Measurements from ENCODE around the gene MOSPD3.

DNA sequence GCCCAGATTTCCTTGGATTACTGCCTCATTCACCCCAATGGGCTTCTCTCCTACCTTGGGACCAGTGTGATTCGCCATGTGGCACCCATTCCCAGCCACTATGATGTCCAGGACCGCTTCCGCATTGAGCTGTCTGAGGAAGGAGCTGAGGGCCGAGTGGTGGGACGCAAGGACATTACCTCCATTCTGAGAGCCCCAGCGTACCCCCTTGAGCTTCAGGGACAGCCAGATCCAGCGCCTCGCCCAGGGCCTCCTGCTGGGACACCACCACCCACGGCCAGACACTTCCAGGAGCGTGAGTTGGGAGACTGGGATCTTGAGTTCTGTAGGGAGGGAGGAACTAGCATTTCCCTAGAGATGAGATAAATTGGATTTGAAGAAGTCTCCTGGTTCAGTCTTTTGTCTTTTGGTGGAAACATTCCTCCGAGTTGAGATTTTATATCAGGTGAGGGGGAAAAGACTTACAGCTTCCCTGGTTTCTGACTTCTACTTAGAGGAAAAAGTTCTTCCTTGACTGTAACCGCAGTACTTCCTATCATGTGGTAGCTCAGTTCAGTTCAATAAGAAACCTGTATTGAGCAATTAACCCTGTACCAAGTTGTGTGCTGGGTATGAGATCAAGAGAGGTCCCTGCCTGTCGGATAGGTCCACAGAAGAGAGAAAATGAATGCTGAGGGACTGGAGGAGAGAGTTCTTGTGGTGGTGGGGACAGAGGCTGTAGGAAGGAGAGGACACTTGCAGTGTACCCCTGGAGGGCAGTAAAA is 1.3 kb downstream of the MOSPD3 start:
- TF ChIP-seq TAF1 (IDR thresholded peaks at IDR 0.05; ENCODE audit: low read depth, low read length) (no peak), POLR2AphosphoS5 (IDR thresholded peaks at IDR 0.05; ENCODE audit: low read depth, low read length) (no peak)
